GM10248 (cell line): ENCODE measurements around the gene ZSCAN26.

Experiments
- CTCF ChIA-PET: fragments of 300-600 bp; sonication (Branson Sonifier 250); formaldehyde crosslinking; extraction: SDS; loops from one replicate; lab custom pipeline; 2021; ENCODE audit warnings: antibody characterized with exemption; lab: Yijun Ruan, JAX
- POLR2A ChIA-PET: fragments of 350-650 bp; sonication (Branson Sonifier 250); formaldehyde crosslinking; extraction: SDS; loops from one replicate; lab custom pipeline; 2020; ENCODE audit warnings: antibody characterized with exemption; lab: Yijun Ruan, JAX
- DNase-seq: peaks from one replicate; pipeline ENCODE4 v3.0.0; 2012; ENCODE audit errors: extremely low spot score
- CTCF ChIP-seq: IDR thresholded peaks from 2 replicates; pipeline ENCODE4 v1.5.1; 2012; ENCODE audit warnings: mild to moderate bottlenecking, low read depth; ENCODE audit errors: extremely low read depth, missing control alignments, control extremely low read depth

Gene ZSCAN26

GRCh38 chr6:28254121-28254519 is 12.8 kb upstream of the ZSCAN26 start:
- POLR2A ChIA-PET = no interaction called here
- DNase-seq = no peak
- CTCF ChIA-PET = interaction anchor here (1.1 to 3.2 kb wide), 2 partner anchors 27 to 102 kb away, joined by 3 to 15 read pairs; no protein-coding TSS in a partner anchor
- TF ChIP-seq CTCF = no peak

GRCh38 chr6:28257042-28257441 is 9.9 kb upstream of the ZSCAN26 start:
- ChIA-PET POLR2A (no interaction called here), CTCF (no interaction called here)
- no peak for TF ChIP-seq CTCF
- DNase-seq = no peak

- CTCF ChIA-PET = no interaction called here
- TF ChIP-seq CTCF = no peak
- peak; percentile 70 for DNase-seq
- POLR2A ChIA-PET = no interaction called here
Observed at GRCh38 chr6:28258877-28259777, 7.8 kb upstream of the ZSCAN26 start, which contains the start of gene NKAPL. Gene NKAPL (plus strand): TSS chr6:28259297. CDS start chr6:28259372, 75 bp downstream.

- ChIA-PET POLR2A (no interaction called here), CTCF (interaction anchor here (1.0 to 2.5 kb wide), 3 partner anchors 17 to 92 kb away, joined by 3 to 8 read pairs (median 4); no protein-coding TSS in a partner anchor)
- no peak for DNase-seq
Observed at GRCh38 chr6:28263922-28264321, 3.0 kb upstream of the ZSCAN26 start.

GRCh38 chr6:28264834-28265401 is 2.0 kb upstream of the ZSCAN26 start:
- ChIA-PET POLR2A (no interaction called here), CTCF (interaction anchor here (2.5 kb wide), 1 partner anchor 91 kb away, joined by 8 read pairs; no protein-coding TSS in a partner anchor)
- TF ChIP-seq CTCF = no peak
- no peak for DNase-seq

More at GRCh38 chr6:28263922-28264321, 3.0 kb upstream of the ZSCAN26 start:
- no peak for TF ChIP-seq CTCF

GRCh38 chr6:28266563-28266961 is 381 bp upstream of the ZSCAN26 start:
- ChIA-PET CTCF (interaction anchor here (1.2 to 2.9 kb wide), 4 partner anchors 14 to 90 kb away, joined by 3 to 13 read pairs (median 6); partner anchors contain the start of genes PGBD1 and ZKSCAN4), POLR2A (interaction anchor here (1.0 kb wide), 2 partner anchors 14 to 41 kb away, joined by 3 to 12 read pairs; partner anchors contain the start of genes ZKSCAN4 and ZSCAN9)
- DNase-seq = no peak
- no peak for TF ChIP-seq CTCF
